ENCODE data around the gene FAM111A. TPM values are rescaled to one million over a fixed set of nuclear protein-coding genes. Genes with fewer than 3 reads are reported as not detected.

The FAM111A gene
- total and polyA plus RNA-seq, 10 of the 15 experiments (the other 5 are each of a cell fraction or from before 2014, with no cell fraction given): 26.6 to 95.0 (median 67.5) TPM

GRCh38 chr11:59181746-59182456, 39.2 kb downstream of the FAM111A start:
- 92% methylated on average over 33 of the region's 33 CpGs for WGBS (ENCODE audit: insufficient coverage, insufficient replicate concordance, low lambda C conversion rate, missing lambda C conversion rate)
- SMC1A ChIA-PET (ENCODE audit: uncharacterized antibody, unreplicated experiment): interaction anchor here (1.2 to 14.9 kb wide), 4 partner anchors 8 to 24 kb away, joined by 3 to 155 read pairs (median 63); partner anchors contain the start of gene DTX4
- in situ Hi-C loops (cut with MboI) (loop anchor here (25.0 kb wide), 1 partner anchor 1580 kb away; the partner anchor contains the start of gene MS4A15), intact Hi-C loops (cut with micrococcal nuclease; ENCODE audit: unreplicated experiment) (no loop called here)
- TF ChIP-seq IKZF1 (conservative IDR thresholded peaks at IDR 0.05) (no peak), POLR2A (IDR thresholded peaks at IDR 0.05; ENCODE audit: low read depth, low read length) (peak; percentile 27)
- FAIRE-seq (no peak), DNase-seq (ENCODE audit: low read depth, low spot score) (no peak), ATAC-seq (no peak)
- Histone ChIP-seq H3K4me1 (ENCODE audit: control insufficient read depth, insufficient read depth, low read length) (peaks cover 5% of the 10 kb centered on the region; the same call in 1 of the 2 replicates), H3K27ac (ENCODE audit: control insufficient read depth, insufficient read depth) (no peak overlapping the region), H2AFZ (ENCODE audit: control insufficient read depth, low read depth, low read length) (no peak overlapping the region), H4K20me1 (ENCODE audit: control insufficient read depth, insufficient read depth) (no peaks in the 10 kb centered on the region), H3K9me3 (replicated peaks; ENCODE audit: control insufficient read depth, insufficient read depth, low read length) (peaks cover 16% of the 10 kb centered on the region; the same call in 2 of the 3 replicates), H3K79me2 (ENCODE audit: control insufficient read depth, insufficient read depth, low read length) (peaks cover 29% of the 10 kb centered on the region), H3K9ac (ENCODE audit: control insufficient read depth, insufficient read depth, low read length) (no peak overlapping the region), H3K4me3 (no peak overlapping the region), H3K4me2 (ENCODE audit: control insufficient read depth, insufficient read depth) (no peak overlapping the region), H3K27me3 (replicated peaks in 1 of 2; ENCODE audit: control insufficient read depth in 2 of 2, insufficient read depth in 2 of 2, low read length in 1 of 2) (no peaks in the 10 kb centered on the region), H3K36me3 (ENCODE audit: control insufficient read depth in 2 of 2, insufficient read depth in 2 of 2, low read length in 1 of 2) (peaks cover 6 to 10% of the 10 kb centered on the region in 2 experiments; a peak in 3 of 4 replicates)
- RAD21 ChIA-PET (ENCODE audit: unreplicated experiment): interaction anchor here (1.5 to 3.3 kb wide), 2 partner anchors 11 to 30 kb away, joined by 3 to 16 read pairs; partner anchors contain the start of gene DTX4
- CTCF ChIA-PET: interaction anchor here (1.3 to 33.5 kb wide), 5 partner anchors 2 to 252 kb away, joined by 3 to 1180 read pairs (median 13); partner anchors contain the start of genes DTX4 and MPEG1
- POLR2A ChIA-PET: interaction anchor here (0.8 to 2.4 kb wide), 2 partner anchors 8 to 12 kb away, joined by 3 to 9 read pairs; no protein-coding TSS in a partner anchor
- no TSS peak for BruUV-seq (replicated peaks)

- in situ Hi-C loops (cut with MboI): loop anchor here (25.0 kb wide), 1 partner anchor 1580 kb away; the partner anchor contains the start of gene MS4A15
- FAIRE-seq (no peak), ATAC-seq (peak; percentile 54), DNase-seq (ENCODE audit: low read depth, low spot score) (no peak)
- Histone ChIP-seq H3K9ac (ENCODE audit: control insufficient read depth, insufficient read depth, low read length) (no peak overlapping the region), H3K36me3 (ENCODE audit: control insufficient read depth in 2 of 2, insufficient read depth in 2 of 2, low read length in 1 of 2) (peaks cover 11 to 14% of the 10 kb centered on the region in 2 experiments; a peak in 3 of 4 replicates), H3K27me3 (replicated peaks in 1 of 2; ENCODE audit: control insufficient read depth in 2 of 2, insufficient read depth in 2 of 2, low read length in 1 of 2) (no peaks in the 10 kb centered on the region), H4K20me1 (ENCODE audit: control insufficient read depth, insufficient read depth) (no peaks in the 10 kb centered on the region), H3K4me2 (ENCODE audit: control insufficient read depth, insufficient read depth) (no peak overlapping the region), H2AFZ (ENCODE audit: control insufficient read depth, low read depth, low read length) (no peak overlapping the region), H3K27ac (ENCODE audit: control insufficient read depth, insufficient read depth) (no peak overlapping the region), H3K4me3 (no peak overlapping the region), H3K79me2 (ENCODE audit: control insufficient read depth, insufficient read depth, low read length) (peaks cover 25% of the 10 kb centered on the region), H3K4me1 (ENCODE audit: control insufficient read depth, insufficient read depth, low read length) (peaks cover 5% of the 10 kb centered on the region; the same call in 1 of the 2 replicates), H3K9me3 (replicated peaks; ENCODE audit: control insufficient read depth, insufficient read depth, low read length) (peaks cover 16% of the 10 kb centered on the region; the same call in 2 of the 3 replicates)
- ChIA-PET RAD21 (ENCODE audit: unreplicated experiment) (interaction anchor here (3.3 kb wide), 1 partner anchor 12 kb away, joined by 16 read pairs; the partner anchor contains the start of gene DTX4), SMC1A (ENCODE audit: uncharacterized antibody, unreplicated experiment) (interaction anchor here (0.9 to 14.9 kb wide), 4 partner anchors 8 to 25 kb away, joined by 3 to 155 read pairs (median 63); partner anchors contain the start of gene DTX4), POLR2A (interaction anchor here (0.8 to 2.4 kb wide), 3 partner anchors 9 to 16 kb away, joined by 3 to 9 read pairs (median 5); no protein-coding TSS in a partner anchor), CTCF (interaction anchor here (1.0 to 33.5 kb wide), 7 partner anchors 3 to 252 kb away, joined by 3 to 1180 read pairs (median 5); partner anchors contain the start of genes DTX4 and MPEG1)
- no TSS peak for BruUV-seq (replicated peaks)
- WGBS (ENCODE audit: insufficient coverage, insufficient replicate concordance, low lambda C conversion rate, missing lambda C conversion rate): 70% methylated on average over 4 of the region's 4 CpGs
- intact Hi-C loops (cut with micrococcal nuclease; ENCODE audit: unreplicated experiment): no loop called here
- TF ChIP-seq BCL3 (IDR thresholded peaks at IDR 0.05; ENCODE audit: borderline replicate concordance, insufficient read depth, low read depth, low read length, poor library complexity, severe bottlenecking): no peak
- no peak for TF ChIP-seq MLLT1 (IDR thresholded peaks at IDR 0.05)
- TF ChIP-seq RCOR1 (conservative IDR thresholded peaks at IDR 0.05; ENCODE audit: low read depth, low read length): no peak
- no peak for TF ChIP-seq MEF2A (IDR thresholded peaks at IDR 0.05; ENCODE audit: insufficient read depth, low read depth, low read length)
- TF ChIP-seq SMC3 (IDR thresholded peaks at IDR 0.05; ENCODE audit: borderline replicate concordance, low read length): peak; percentile 30; the same call in 1 of the 2 replicates
- TF ChIP-seq STAT3 (IDR thresholded peaks at IDR 0.05; ENCODE audit: low read depth, low read length): no peak
- TF ChIP-seq ATF2 (IDR thresholded peaks at IDR 0.05; ENCODE audit: low read length): no peak
These were observed 39.9 kb downstream of the FAM111A start for GRCh38 chr11:59182457-59183151.

Measured in GM12878 (cell line).